HCT116 (cell line): Measurements from ENCODE around the gene TNPO1. TPM values are rescaled to one million over a fixed set of nuclear protein-coding genes. Genes with fewer than 3 reads are reported as not detected.

Experiments used
- ATAC-seq: fragments of 200-7000 bp; cut with Tn5 transposase; 2 replicates; pipeline ENCODE4 v1.9.1; 2020; ENCODE audit warnings: mild to moderate bottlenecking, moderate library complexity
- BruUV-seq: library from RNA; stranded (reverse); fragments of 400-500 nt; replicated peaks from 2 replicates; lab custom pipeline; 2021; lab: Mats Ljungman, UMichigan
- CTCF ChIA-PET: fragments of 300-600 bp; sonication (Branson Sonifier 250); formaldehyde crosslinking; loops from one replicate; lab custom pipeline; 2021; ENCODE audit warnings: antibody characterized with exemption; lab: Charles Lee
- POLR2A ChIA-PET: fragments of 300-600, 350-600 bp; sonication (Branson Sonifier 250); formaldehyde crosslinking; loops from one replicate; lab custom pipeline; 2021; ENCODE audit warnings: antibody characterized with exemption; lab: Charles Lee
- RAD21 ChIA-PET, 2 experiments: fragments of 300-600 bp; sonication (Branson Sonifier 250); formaldehyde crosslinking; loops; one replicate each; lab custom pipeline; 2023; ENCODE audit warnings: low total read pairs in 2 of 2; ENCODE audit not compliant: uncharacterized antibody in 2 of 2, unreplicated experiment in 2 of 2, low non-redundant PET in 1 of 2; lab: Charles Lee
- DNase-seq: peaks from one replicate; pipeline ENCODE4 v3.0.0-alpha.2; 2010; ENCODE audit warnings: low read depth, low spot score
- H2AFZ ChIP-seq: fragments of 200-600 bp; shearing (Covaris generic), sonication (generic); 2 replicates; pipeline ENCODE4 v1.6.1; 2017; ENCODE audit warnings: low read depth, mixed run types, mixed read lengths, antibody characterized with exemption, low read length; ENCODE audit not compliant: poor library complexity, severe bottlenecking
- H3K27ac ChIP-seq: 2 replicates; pipeline ENCODE4 v1.5.1; 2012; ENCODE audit warnings: low read depth, low read length
- H3K27me3 ChIP-seq: fragments of 200-600 bp; sonication (generic); 2 replicates; pipeline ENCODE4 v1.6.1; 2016; ENCODE audit warnings: mixed run types, low read length, mixed read lengths; ENCODE audit not compliant: insufficient read depth
- H3K36me3 ChIP-seq, 2 experiments: fragments of 200-500 bp in 1 of 2; fragments of 200-600 bp in 1 of 2; sonication (Bioruptor generic) in 1 of 2; sonication (generic) in 1 of 2; 2 replicates each; pipeline versions ENCODE4 v1.5.1 to v1.6.1; 2014 to 2016; ENCODE audit warnings: low read length in 2 of 2, inconsistent platforms in 1 of 2, mixed read lengths in 1 of 2, mixed run types in 1 of 2; ENCODE audit not compliant: insufficient read depth in 2 of 2, control insufficient read depth in 1 of 2
- H3K4me1 ChIP-seq, 2 experiments: fragments of 200-600 bp in 1 of 2; sonication (generic) in 1 of 2; 2 replicates each; pipeline versions ENCODE4 v1.5.1 to v1.6.1; 2012 to 2017; ENCODE audit warnings: low read length in 2 of 2, inconsistent platforms in 1 of 2, mild to moderate bottlenecking in 1 of 2, mixed read lengths in 1 of 2, mixed run types in 1 of 2, moderate library complexity in 1 of 2; ENCODE audit not compliant: insufficient read depth in 2 of 2, control insufficient read depth in 1 of 2
- H3K4me2 ChIP-seq: fragments of 200-600 bp; sonication (generic); 2 replicates; pipeline ENCODE4 v1.6.1; 2017; ENCODE audit warnings: mixed run types, low read length, mixed read lengths
- H3K4me3 ChIP-seq, 2 experiments: fragments of 200-600 bp in 1 of 2; sonication (generic) in 1 of 2; replicated peaks in 1 of 2; 2 replicates each; pipeline ENCODE4 v1.5.1; 2011 to 2016; ENCODE audit warnings: low read length in 2 of 2, control low read depth in 1 of 2, low read depth in 1 of 2, mild to moderate bottlenecking in 1 of 2, mixed read lengths in 1 of 2, mixed run types in 1 of 2
- H3K79me2 ChIP-seq: fragments of 200-600 bp; sonication (generic); 2 replicates; pipeline ENCODE4 v1.6.1; 2017; ENCODE audit warnings: mild to moderate bottlenecking, mixed run types, low read length, moderate library complexity, mixed read lengths; ENCODE audit not compliant: insufficient read depth
- H3K9ac ChIP-seq: fragments of 200-600 bp; sonication (generic); 2 replicates; pipeline ENCODE4 v1.6.1; 2016; ENCODE audit warnings: low read length, mixed read lengths
- H3K9me2 ChIP-seq: fragments of 200-600 bp; sonication (generic), shearing (Covaris generic); 2 replicates; pipeline ENCODE4 v1.6.1; 2017; ENCODE audit warnings: mixed run types, mild to moderate bottlenecking, moderate library complexity; ENCODE audit not compliant: insufficient read depth
- H3K9me3 ChIP-seq, 2 experiments: fragments of 200-500 bp in 1 of 2; fragments of 200-600 bp in 1 of 2; sonication (Bioruptor generic) in 1 of 2; sonication (generic) in 1 of 2; 2 replicates each; pipeline ENCODE4 v1.6.1; 2014 to 2017; ENCODE audit warnings: low read length in 2 of 2, mixed read lengths in 2 of 2, inconsistent platforms in 1 of 2, low read depth in 1 of 2, mild to moderate bottlenecking in 1 of 2, mixed run types in 1 of 2, moderate library complexity in 1 of 2; ENCODE audit not compliant: control insufficient read depth in 1 of 2, insufficient read depth in 1 of 2
- H4K20me1 ChIP-seq: fragments of 200-600 bp; sonication (generic), shearing (Covaris generic); 2 replicates; pipeline ENCODE4 v1.6.1; 2017; ENCODE audit warnings: mixed run types, mild to moderate bottlenecking, moderate library complexity; ENCODE audit not compliant: insufficient read depth
- CEBPB ChIP-seq: IDR thresholded peaks from 2 replicates; pipeline ENCODE4 v1.6.1; 2012; ENCODE audit warnings: low read depth
- EGR1 ChIP-seq: IDR thresholded peaks from 2 replicates; pipeline ENCODE4 v1.6.1; 2012; ENCODE audit warnings: low read depth
- ELF1 ChIP-seq: IDR thresholded peaks from 2 replicates; pipeline ENCODE4 v1.6.1; 2012; ENCODE audit warnings: low read depth, borderline replicate concordance
- EZH2 ChIP-seq: fragments of 200-600 bp; sonication (generic); IDR thresholded peaks from 2 replicates; pipeline ENCODE4 v1.6.1; 2017; ENCODE audit warnings: antibody characterized with exemption, mixed run types
- EZH2phosphoT487 ChIP-seq: fragments of 200-600 bp; IDR thresholded peaks from 2 replicates; pipeline ENCODE4 v1.6.1; 2018; ENCODE audit warnings: antibody characterized with exemption, borderline replicate concordance
- FOSL1 ChIP-seq: IDR thresholded peaks from 2 replicates; pipeline ENCODE4 v1.6.1; 2012; ENCODE audit warnings: low read depth
- POLR2AphosphoS5 ChIP-seq: IDR thresholded peaks from 2 replicates; pipeline ENCODE4 v1.6.1; 2011; ENCODE audit warnings: mild to moderate bottlenecking, low read depth, low read length, moderate library complexity
- SIN3A ChIP-seq: IDR thresholded peaks from 2 replicates; pipeline ENCODE4 v1.6.1; 2012; ENCODE audit warnings: low read depth
- SP1 ChIP-seq: IDR thresholded peaks from 2 replicates; pipeline ENCODE4 v1.6.1; 2012; ENCODE audit warnings: low read depth
- YY1 ChIP-seq: IDR thresholded peaks from 2 replicates; pipeline ENCODE4 v1.6.1; 2011; ENCODE audit warnings: low read length, low read depth, moderate library complexity, mild to moderate bottlenecking; ENCODE audit not compliant: insufficient replicate concordance; ENCODE audit errors: extremely low read depth
- ZFX ChIP-seq: fragments of 450-650 bp; IDR thresholded peaks from 2 replicates; pipeline ENCODE4 v1.6.1; 2017
- intact Hi-C: fragments of 100-400 bp; cut with micrococcal nuclease; formaldehyde crosslinking; loops from 2 replicates; pipeline ENCODE4 v1.10.0; 2022
- total RNA-seq: library from RNA; stranded (reverse); gene quantifications from one replicate; pipeline ENCODE4 v1.2.1, GENCODE V29; 2021; ENCODE audit not compliant: unreplicated experiment
- TF ChIP-seq, protein P1 (sequence below): IDR thresholded peaks from 2 replicates; pipeline ENCODE4 v1.6.1; 2011; ENCODE audit warnings: mild to moderate bottlenecking, low read length, moderate library complexity; ENCODE audit not compliant: insufficient replicate concordance; ENCODE audit errors: extremely low read depth
- TF ChIP-seq, protein P2 (sequence below), 3 experiments: fragments of 200-600 bp in 1 of 3; sonication (generic) in 1 of 3; IDR thresholded peaks in 2 of 3; conservative IDR thresholded peaks in 1 of 3; 2 replicates each; pipeline ENCODE4 v1.5.1; 2012 to 2017; ENCODE audit warnings: low read depth in 2 of 3, low read length in 2 of 3, antibody characterized with exemption in 1 of 3, borderline replicate concordance in 1 of 3, control low read depth in 1 of 3, mild to moderate bottlenecking in 1 of 3, mixed read lengths in 1 of 3, mixed run types in 1 of 3, moderate library complexity in 1 of 3; ENCODE audit not compliant: insufficient read depth in 1 of 3
- TF ChIP-seq, protein P3 (sequence below): IDR thresholded peaks from 2 replicates; pipeline ENCODE4 v1.6.1; 2012

The TNPO1 gene
- total RNA-seq, 1 experiment from 2014 or later: 104 TPM

DNA sequence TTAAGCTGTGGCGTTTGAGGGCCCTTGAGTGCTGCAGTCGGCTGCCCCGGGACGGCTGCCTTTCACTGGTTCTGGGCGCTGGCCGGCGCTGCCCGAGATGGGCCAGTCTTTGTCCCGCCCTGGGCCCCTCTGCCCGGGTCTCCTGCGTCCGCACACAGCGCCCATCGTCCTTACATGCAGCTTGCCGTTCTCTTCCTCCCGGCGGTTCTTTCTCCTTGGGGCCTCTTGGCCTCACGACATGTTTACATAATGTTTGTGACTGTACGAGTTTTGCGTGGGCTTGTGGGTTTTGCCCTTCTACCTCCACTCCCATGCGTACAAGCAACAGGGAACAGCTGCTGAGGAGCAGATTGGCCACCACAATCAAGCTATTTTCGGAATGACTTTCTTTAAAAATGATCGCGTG lies 618 bp downstream of the TNPO1 start:
- Histone ChIP-seq H3K4me3 (peak overlapping the region; percentile 69 to 71), H3K36me3 (no peaks in the 10 kb centered on the region), H3K9ac (peak overlapping the region; percentile 77), H3K9me2 (0 out of 2 replicates have a peak, but pooled peaks cover under 1% of the 10 kb centered on the region)
- DNase-seq: peak; percentile 7
- no TSS peak for BruUV-seq
- TF ChIP-seq CEBPB (no peak), ZFX (no peak), FOSL1 (no peak)
- TF ChIP-seq, all 23 proteins: peak for 0
- no peaks in the 10 kb centered on the region for H4K20me1 ChIP-seq
- peaks cover 11% of the 10 kb centered on the region; the same call in 1 of the 2 replicates for H3K79me2 ChIP-seq
- RAD21 ChIA-PET: interaction anchor here in 1 of 2 experiments (0.6 kb wide), 1 partner anchor 569 kb away, joined by 3 read pairs; no protein-coding TSS in a partner anchor
- H2AFZ ChIP-seq: peak overlapping the region; percentile 19
- peak overlapping the region; percentile 83 for H3K27ac ChIP-seq
- no peaks in the 10 kb centered on the region for H3K9me3 ChIP-seq
- CTCF ChIA-PET: interaction anchor here (2.8 kb wide), 1 partner anchor 206 kb away, joined by 38 read pairs; no protein-coding TSS in a partner anchor
- peak; percentile 39 for ATAC-seq
- H3K27me3 ChIP-seq: no peaks in the 10 kb centered on the region
- peak overlapping the region; percentile 89 for H3K4me2 ChIP-seq
- intact Hi-C loops: loop anchor here (5.0 kb wide), 1 partner anchor 450 kb away; no protein-coding TSS in a partner anchor
- POLR2A ChIA-PET: no interaction called here
- H3K4me1 ChIP-seq: peaks cover 16 to 23% of the 10 kb centered on the region in 2 experiments; a peak in 3 of 4 replicates

DNA sequence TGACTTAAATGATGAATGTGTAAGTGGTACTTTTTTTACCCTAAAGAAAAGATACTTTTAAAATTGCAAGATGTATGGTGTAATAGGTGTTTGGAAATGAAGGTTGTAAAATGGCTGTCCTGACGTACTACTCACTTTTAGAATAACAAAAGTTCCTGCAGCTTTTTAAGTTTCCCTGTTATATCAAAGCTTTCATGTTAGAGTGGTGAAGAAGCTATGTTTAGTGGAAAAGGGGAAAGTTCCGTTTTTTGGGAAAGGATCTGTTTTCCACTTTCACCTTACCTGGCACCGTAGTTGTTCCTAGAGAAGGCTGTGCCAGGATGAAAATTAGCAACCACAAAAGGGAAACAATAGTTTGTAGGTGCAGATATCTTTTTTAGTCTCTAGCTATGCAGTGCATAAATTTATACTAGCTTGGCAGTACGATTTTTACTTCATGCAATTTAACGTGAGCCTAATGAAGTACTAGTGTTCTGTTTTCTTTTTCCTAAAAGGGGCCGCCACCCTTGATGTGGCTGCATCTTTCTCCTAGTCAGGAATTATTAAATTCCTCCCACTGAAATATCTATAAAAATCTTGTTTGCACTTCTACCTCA lies 1.3 kb downstream of the TNPO1 start:
- BruUV-seq: TSS peak; percentile 57
- Histone ChIP-seq H3K4me1 (peaks cover 16 to 23% of the 10 kb centered on the region in 2 experiments; a peak in 3 of 4 replicates), H3K79me2 (peaks cover 11% of the 10 kb centered on the region; the same call in 1 of the 2 replicates), H3K4me3 (peak overlapping the region; percentile 69 to 71), H3K9ac (peak overlapping the region; percentile 77), H2AFZ (no peak overlapping the region), H3K27ac (no peak overlapping the region; the same call in 1 of the 2 replicates), H3K9me2 (no peaks in the 10 kb centered on the region), H3K9me3 (no peaks in the 10 kb centered on the region), H3K27me3 (no peaks in the 10 kb centered on the region), H3K4me2 (peak overlapping the region; percentile 89), H4K20me1 (no peaks in the 10 kb centered on the region), H3K36me3 (no peaks in the 10 kb centered on the region)
- ChIA-PET POLR2A (interaction anchor here (0.8 to 1.4 kb wide), 2 partner anchors 15 to 207 kb away, joined by 3 to 4 read pairs; no protein-coding TSS in a partner anchor), RAD21 (interaction anchor here in 1 of 2 experiments (0.6 kb wide), 1 partner anchor 570 kb away, joined by 3 read pairs; no protein-coding TSS in a partner anchor), CTCF (interaction anchor here (1.9 to 2.8 kb wide), 2 partner anchors 207 to 451 kb away, joined by 10 to 38 read pairs; no protein-coding TSS in a partner anchor)
- ATAC-seq: no peak
- no peak for DNase-seq
- intact Hi-C loops: loop anchor here (1.0 to 5.0 kb wide), 2 partner anchors 206 to 450 kb away; no protein-coding TSS in a partner anchor
- TF ChIP-seq, protein P1, sequence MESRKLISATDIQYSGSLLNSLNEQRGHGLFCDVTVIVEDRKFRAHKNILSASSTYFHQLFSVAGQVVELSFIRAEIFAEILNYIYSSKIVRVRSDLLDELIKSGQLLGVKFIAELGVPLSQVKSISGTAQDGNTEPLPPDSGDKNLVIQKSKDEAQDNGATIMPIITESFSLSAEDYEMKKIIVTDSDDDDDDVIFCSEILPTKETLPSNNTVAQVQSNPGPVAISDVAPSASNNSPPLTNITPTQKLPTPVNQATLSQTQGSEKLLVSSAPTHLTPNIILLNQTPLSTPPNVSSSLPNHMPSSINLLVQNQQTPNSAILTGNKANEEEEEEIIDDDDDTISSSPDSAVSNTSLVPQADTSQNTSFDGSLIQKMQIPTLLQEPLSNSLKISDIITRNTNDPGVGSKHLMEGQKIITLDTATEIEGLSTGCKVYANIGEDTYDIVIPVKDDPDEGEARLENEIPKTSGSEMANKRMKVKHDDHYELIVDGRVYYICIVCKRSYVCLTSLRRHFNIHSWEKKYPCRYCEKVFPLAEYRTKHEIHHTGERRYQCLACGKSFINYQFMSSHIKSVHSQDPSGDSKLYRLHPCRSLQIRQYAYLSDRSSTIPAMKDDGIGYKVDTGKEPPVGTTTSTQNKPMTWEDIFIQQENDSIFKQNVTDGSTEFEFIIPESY: no peak
- TF ChIP-seq YY1 (no peak), SIN3A (no peak), SP1 (no peak), EZH2 (no peak), ZFX (no peak), POLR2AphosphoS5 (no peak), EGR1 (no peak), ELF1 (no peak), EZH2phosphoT487 (no peak)
- TF ChIP-seq, protein P2, sequence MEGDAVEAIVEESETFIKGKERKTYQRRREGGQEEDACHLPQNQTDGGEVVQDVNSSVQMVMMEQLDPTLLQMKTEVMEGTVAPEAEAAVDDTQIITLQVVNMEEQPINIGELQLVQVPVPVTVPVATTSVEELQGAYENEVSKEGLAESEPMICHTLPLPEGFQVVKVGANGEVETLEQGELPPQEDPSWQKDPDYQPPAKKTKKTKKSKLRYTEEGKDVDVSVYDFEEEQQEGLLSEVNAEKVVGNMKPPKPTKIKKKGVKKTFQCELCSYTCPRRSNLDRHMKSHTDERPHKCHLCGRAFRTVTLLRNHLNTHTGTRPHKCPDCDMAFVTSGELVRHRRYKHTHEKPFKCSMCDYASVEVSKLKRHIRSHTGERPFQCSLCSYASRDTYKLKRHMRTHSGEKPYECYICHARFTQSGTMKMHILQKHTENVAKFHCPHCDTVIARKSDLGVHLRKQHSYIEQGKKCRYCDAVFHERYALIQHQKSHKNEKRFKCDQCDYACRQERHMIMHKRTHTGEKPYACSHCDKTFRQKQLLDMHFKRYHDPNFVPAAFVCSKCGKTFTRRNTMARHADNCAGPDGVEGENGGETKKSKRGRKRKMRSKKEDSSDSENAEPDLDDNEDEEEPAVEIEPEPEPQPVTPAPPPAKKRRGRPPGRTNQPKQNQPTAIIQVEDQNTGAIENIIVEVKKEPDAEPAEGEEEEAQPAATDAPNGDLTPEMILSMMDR (IDR thresholded peaks at IDR 0.05 in 2 of 3, conservative IDR thresholded peaks at IDR 0.05 in 1 of 3; ENCODE audit: borderline replicate concordance in 1 of 3, insufficient read depth in 1 of 3, low read depth in 2 of 3, low read length in 2 of 3): no peak
- TF ChIP-seq, protein P3, sequence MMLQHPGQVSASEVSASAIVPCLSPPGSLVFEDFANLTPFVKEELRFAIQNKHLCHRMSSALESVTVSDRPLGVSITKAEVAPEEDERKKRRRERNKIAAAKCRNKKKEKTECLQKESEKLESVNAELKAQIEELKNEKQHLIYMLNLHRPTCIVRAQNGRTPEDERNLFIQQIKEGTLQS: no peak
